HEK293 (cell line): ENCODE data around the gene PARD3.
"Not testable (repeated sequence)": the region's sequence is repeated elsewhere in the genome, so short reads cannot be mapped to it uniquely, and the experiment has no call there.

Source experiments
- CTCF ChIA-PET: fragments of 350-600 bp; formaldehyde crosslinking; extraction: SDS; loops from one replicate; lab custom pipeline; 2021; ENCODE audit warnings: antibody characterized with exemption; lab: Yijun Ruan, JAX
- POLR2A ChIA-PET: fragments of 300-600 bp; formaldehyde crosslinking; extraction: SDS; loops from one replicate; lab custom pipeline; 2020; ENCODE audit warnings: antibody characterized with exemption, inconsistent platforms; lab: Yijun Ruan, JAX
- H3K27ac ChIP-seq: fragments of 200-500 bp; sonication (Bioruptor generic); 2 replicates; pipeline ENCODE4 v1.5.1; 2014; ENCODE audit warnings: low read depth, low read length, control low read depth, inconsistent platforms; ENCODE audit errors: extremely low read depth
- H3K36me3 ChIP-seq, 2 experiments: fragments of 200-500 bp in 1 of 2; sonication (Bioruptor generic) in 1 of 2; 1 replicate in 1 of 2; 2 replicates in 1 of 2; pipeline ENCODE4 v1.5.1; 2014 to 2017; ENCODE audit warnings: inconsistent platforms in 2 of 2, low read length in 2 of 2; ENCODE audit not compliant: control insufficient read depth in 2 of 2, insufficient read depth in 1 of 2
- H3K4me1 ChIP-seq: fragments of 200-500 bp; sonication (Bioruptor generic); 2 replicates; pipeline ENCODE4 v1.5.1; 2014; ENCODE audit warnings: mild to moderate bottlenecking, low read length, inconsistent platforms; ENCODE audit not compliant: control insufficient read depth, insufficient read depth
- H3K4me3 ChIP-seq: 2 replicates; pipeline ENCODE4 v1.5.1; 2011; ENCODE audit warnings: low read depth, mild to moderate bottlenecking, control low read depth, low read length, moderate library complexity
- H3K9me3 ChIP-seq: fragments of 200-500 bp; sonication (Bioruptor generic); 2 replicates; pipeline ENCODE4 v1.5.1; 2014; ENCODE audit warnings: low read depth, low read length, inconsistent platforms; ENCODE audit not compliant: control insufficient read depth, insufficient read depth
- FEZF1 ChIP-seq: fragments of 450-650 bp; formaldehyde crosslinking; IDR thresholded peaks from 2 replicates; pipeline ENCODE4 v1.5.1; 2016; ENCODE audit warnings: missing biosample characterization, missing genetic modification characterization
- GLIS1 ChIP-seq: fragments of 450-650 bp; formaldehyde crosslinking; IDR thresholded peaks from 2 replicates; pipeline ENCODE4 v1.5.1; 2016; ENCODE audit warnings: missing biosample characterization, missing genetic modification characterization
- HOXA7 ChIP-seq: sonication (generic); formaldehyde crosslinking; IDR thresholded peaks from 2 replicates; pipeline ENCODE4 v1.8.1; 2022; ENCODE audit warnings: missing genetic modification reagents, borderline replicate concordance
- IKZF3 ChIP-seq: fragments of 450-650 bp; IDR thresholded peaks from 2 replicates; pipeline ENCODE4 v1.5.0; 2018; ENCODE audit warnings: missing biosample characterization, mild to moderate bottlenecking, missing genetic modification characterization, moderate library complexity
- PRDM1 ChIP-seq: fragments of 450-650 bp; formaldehyde crosslinking; IDR thresholded peaks from 2 replicates; pipeline ENCODE4; 2016; ENCODE audit warnings: missing biosample characterization, missing genetic modification characterization
- ZBTB21 ChIP-seq: fragments of 450-650 bp; formaldehyde crosslinking; IDR thresholded peaks from 2 replicates; pipeline ENCODE4 v1.5.1; 2017; ENCODE audit warnings: missing biosample characterization, missing genetic modification characterization
- ZNF121 ChIP-seq: fragments of 450-650 bp; formaldehyde crosslinking; IDR thresholded peaks from 2 replicates; pipeline ENCODE4 v1.5.1; 2016; ENCODE audit warnings: missing biosample characterization, missing genetic modification characterization
- ZNF335 ChIP-seq: fragments of 450-650 bp; formaldehyde crosslinking; conservative IDR thresholded peaks from 2 replicates; pipeline ENCODE4 v1.5.1; 2016; ENCODE audit warnings: missing biosample characterization, missing genetic modification characterization
- ZNF521 ChIP-seq: fragments of 450-650 bp; formaldehyde crosslinking; IDR thresholded peaks from 2 replicates; pipeline ENCODE4 v1.5.1; 2017; ENCODE audit warnings: missing biosample characterization, mild to moderate bottlenecking, missing genetic modification characterization
- ZNF585B ChIP-seq: fragments of 450-650 bp; formaldehyde crosslinking; IDR thresholded peaks from 2 replicates; pipeline ENCODE4 v1.5.1; 2016; ENCODE audit warnings: missing biosample characterization, missing genetic modification characterization
- ZNF600 ChIP-seq: fragments of 450-650 bp; formaldehyde crosslinking; IDR thresholded peaks from 2 replicates; pipeline ENCODE4 v1.5.1; 2016; ENCODE audit warnings: missing biosample characterization, missing genetic modification characterization
- ZNF629 ChIP-seq: fragments of 450-650 bp; formaldehyde crosslinking; IDR thresholded peaks from 2 replicates; pipeline ENCODE4 v1.5.1; 2017; ENCODE audit warnings: missing biosample characterization, missing genetic modification characterization
- ZSCAN16 ChIP-seq: fragments of 450-650 bp; formaldehyde crosslinking; IDR thresholded peaks from 2 replicates; pipeline ENCODE4 v1.5.1; 2016; ENCODE audit warnings: missing biosample characterization, missing genetic modification characterization
- ZSCAN30 ChIP-seq: fragments of 450-650 bp; IDR thresholded peaks from 2 replicates; pipeline ENCODE4 v1.5.1; 2018; ENCODE audit warnings: missing biosample characterization, mild to moderate bottlenecking, missing genetic modification characterization, moderate library complexity
- TF ChIP-seq, protein P1 (sequence below): fragments of 450-650 bp; formaldehyde crosslinking; IDR thresholded peaks from 2 replicates; pipeline ENCODE4 v1.5.1; 2016; ENCODE audit warnings: missing biosample characterization, missing genetic modification characterization
- TF ChIP-seq, protein P2 (sequence below): fragments of 450-650 bp; formaldehyde crosslinking; IDR thresholded peaks from 2 replicates; pipeline ENCODE4 v1.5.1; 2017; ENCODE audit warnings: missing biosample characterization, missing genetic modification characterization
- TF ChIP-seq, protein P3 (sequence below): fragments of 450-650 bp; formaldehyde crosslinking; IDR thresholded peaks from 2 replicates; pipeline ENCODE4 v1.5.1; 2016; ENCODE audit warnings: missing biosample characterization, missing genetic modification characterization

Gene PARD3

DNA sequence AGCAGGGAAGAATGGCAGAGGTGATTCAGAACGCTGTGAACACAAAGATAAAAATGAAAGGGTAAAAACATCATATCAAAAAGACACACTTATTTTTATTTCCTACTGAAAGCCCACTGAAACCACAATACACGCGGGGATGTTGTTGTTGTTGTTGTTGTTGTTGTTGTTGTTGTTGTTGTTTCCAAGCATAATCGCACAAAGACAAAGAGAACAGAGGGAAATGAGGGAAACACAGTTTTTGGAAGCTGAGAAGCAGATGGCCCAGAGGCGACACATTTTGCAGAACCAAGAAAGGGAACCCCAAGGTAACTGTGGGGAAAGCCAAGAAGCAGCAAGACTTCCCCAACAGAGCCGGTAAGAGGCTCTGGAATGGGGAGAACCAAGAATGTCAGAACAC is 113.9 kb downstream of the PARD3 start:
- POLR2A ChIA-PET = no interaction called here
- H3K9me3 ChIP-seq = no peaks in the 10 kb centered on the region
- TF ChIP-seq PRDM1 (tag by site-specific recombination) = peak; percentile 47
- no peak for TF ChIP-seq ZNF521
- no peaks in the 10 kb centered on the region for H3K36me3 ChIP-seq
- H3K4me1 ChIP-seq = peaks cover 22% of the 10 kb centered on the region
- H3K27ac ChIP-seq = no peak overlapping the region
- no peak overlapping the region for H3K4me3 ChIP-seq
- CTCF ChIA-PET = no interaction called here

DNA sequence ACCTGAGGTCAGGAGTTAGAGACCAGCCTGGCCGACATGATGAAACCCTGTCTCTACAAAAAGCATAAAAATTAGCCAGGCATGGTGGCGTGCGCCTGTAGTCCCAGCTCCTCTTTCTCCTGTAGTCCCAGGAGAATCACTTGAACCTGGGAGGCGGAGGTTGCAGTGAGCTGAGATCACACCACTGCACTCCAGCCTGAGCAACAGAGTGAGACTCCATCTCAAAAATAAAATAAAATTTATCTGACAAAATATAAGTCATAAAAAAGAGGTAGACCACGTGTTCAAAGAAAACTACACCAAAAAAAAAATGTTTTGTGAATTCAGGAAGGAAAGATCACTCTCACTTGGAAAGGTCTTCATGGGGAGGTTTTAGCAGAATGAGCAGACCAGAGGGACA is 114.3 kb downstream of the PARD3 start:
- CTCF ChIA-PET, POLR2A ChIA-PET: not testable (repeated sequence)
- TF ChIP-seq ZNF600 (tag by site-specific recombination) (peak; percentile 62; the same call in 1 of the 2 replicates), ZNF121 (tag by site-specific recombination) (0 out of 2 replicates have a peak, but pooled peaks have one; percentile 12)
- TF ChIP-seq, protein P1, sequence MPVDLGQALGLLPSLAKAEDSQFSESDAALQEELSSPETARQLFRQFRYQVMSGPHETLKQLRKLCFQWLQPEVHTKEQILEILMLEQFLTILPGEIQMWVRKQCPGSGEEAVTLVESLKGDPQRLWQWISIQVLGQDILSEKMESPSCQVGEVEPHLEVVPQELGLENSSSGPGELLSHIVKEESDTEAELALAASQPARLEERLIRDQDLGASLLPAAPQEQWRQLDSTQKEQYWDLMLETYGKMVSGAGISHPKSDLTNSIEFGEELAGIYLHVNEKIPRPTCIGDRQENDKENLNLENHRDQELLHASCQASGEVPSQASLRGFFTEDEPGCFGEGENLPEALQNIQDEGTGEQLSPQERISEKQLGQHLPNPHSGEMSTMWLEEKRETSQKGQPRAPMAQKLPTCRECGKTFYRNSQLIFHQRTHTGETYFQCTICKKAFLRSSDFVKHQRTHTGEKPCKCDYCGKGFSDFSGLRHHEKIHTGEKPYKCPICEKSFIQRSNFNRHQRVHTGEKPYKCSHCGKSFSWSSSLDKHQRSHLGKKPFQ (tag by site-specific recombination) = peak; percentile 73; the same call in 1 of the 2 replicates

DNA sequence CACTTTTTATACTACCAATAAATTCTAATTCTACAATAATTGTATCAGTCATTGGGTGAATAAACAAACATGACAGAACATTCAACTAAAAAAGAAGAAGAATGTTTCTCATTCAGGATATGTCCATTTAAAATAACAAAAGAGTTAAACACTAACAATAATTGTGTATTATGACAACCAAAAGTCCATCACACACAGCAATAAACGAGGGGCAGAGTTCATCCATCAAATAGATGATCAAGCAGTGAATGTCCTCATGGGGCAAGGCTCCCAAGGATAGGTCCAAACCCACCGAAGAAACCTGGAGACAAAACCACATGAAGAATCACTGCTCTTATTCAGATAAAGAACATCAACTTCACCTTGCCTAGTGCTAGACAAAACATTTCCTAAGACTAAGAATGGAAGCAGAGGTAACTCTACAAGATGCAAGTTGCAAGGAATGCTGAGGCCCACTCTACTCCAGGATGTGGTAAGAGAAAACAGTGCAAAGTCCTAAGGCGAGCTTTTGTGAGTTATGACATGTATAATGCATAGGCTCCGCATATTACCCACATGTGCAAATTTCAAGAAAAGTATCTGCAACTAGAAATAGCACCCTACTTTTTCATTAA is 115.1 kb downstream of the PARD3 start:
- Histone ChIP-seq H3K36me3 (peaks cover 0 to 4% of the 10 kb centered on the region in 2 experiments; a peak in 2 of 3 replicates), H3K4me1 (peaks cover 21% of the 10 kb centered on the region), H3K9me3 (no peaks in the 10 kb centered on the region), H3K4me3 (no peak overlapping the region), H3K27ac (no peak overlapping the region)
- TF ChIP-seq, protein P2, sequence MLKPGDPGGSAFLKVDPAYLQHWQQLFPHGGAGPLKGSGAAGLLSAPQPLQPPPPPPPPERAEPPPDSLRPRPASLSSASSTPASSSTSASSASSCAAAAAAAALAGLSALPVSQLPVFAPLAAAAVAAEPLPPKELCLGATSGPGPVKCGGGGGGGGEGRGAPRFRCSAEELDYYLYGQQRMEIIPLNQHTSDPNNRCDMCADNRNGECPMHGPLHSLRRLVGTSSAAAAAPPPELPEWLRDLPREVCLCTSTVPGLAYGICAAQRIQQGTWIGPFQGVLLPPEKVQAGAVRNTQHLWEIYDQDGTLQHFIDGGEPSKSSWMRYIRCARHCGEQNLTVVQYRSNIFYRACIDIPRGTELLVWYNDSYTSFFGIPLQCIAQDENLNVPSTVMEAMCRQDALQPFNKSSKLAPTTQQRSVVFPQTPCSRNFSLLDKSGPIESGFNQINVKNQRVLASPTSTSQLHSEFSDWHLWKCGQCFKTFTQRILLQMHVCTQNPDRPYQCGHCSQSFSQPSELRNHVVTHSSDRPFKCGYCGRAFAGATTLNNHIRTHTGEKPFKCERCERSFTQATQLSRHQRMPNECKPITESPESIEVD (tag by site-specific recombination) = peak; percentile 53
- TF ChIP-seq HOXA7 (CRISPR knock-in tag) (no peak), ZSCAN30 (tag by site-specific recombination) (no peak), ZNF600 (tag by site-specific recombination) (peak; percentile 47; the same call in 1 of the 2 replicates), ZNF335 (tag by site-specific recombination) (no peak), ZNF585B (tag by site-specific recombination) (no peak)
- ChIA-PET CTCF (interaction anchor here (0.5 kb wide), 1 partner anchor 168 kb away, joined by 4 read pairs; no protein-coding TSS in a partner anchor), POLR2A (no interaction called here)

More for the DNA sequence above, 114.3 kb downstream of the PARD3 start:
- H3K36me3 ChIP-seq, H3K4me3 ChIP-seq, H3K27ac ChIP-seq, H3K9me3 ChIP-seq: not testable (repeated sequence)
- H3K4me1 ChIP-seq = peaks cover 22% of the 10 kb centered on the region

DNA sequence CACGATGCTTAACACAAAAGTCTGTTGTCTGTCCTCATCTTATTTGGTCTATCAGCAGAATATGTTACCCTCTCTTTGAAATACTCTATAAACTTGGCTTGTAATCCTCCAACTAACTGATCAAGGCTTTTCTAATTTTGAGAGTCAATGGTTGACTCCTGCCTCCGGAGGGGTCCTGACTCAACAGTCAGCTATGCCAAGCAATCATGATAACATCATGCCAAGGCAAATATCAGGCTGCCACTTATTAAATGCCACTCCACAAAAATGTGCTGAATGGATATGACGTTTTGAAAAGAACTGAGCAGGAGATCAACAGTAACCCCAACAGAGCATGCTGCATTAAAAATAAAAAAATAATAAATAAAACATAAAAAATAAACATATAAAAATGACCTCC is 116.1 kb downstream of the PARD3 start:
- TF ChIP-seq ZBTB21 (tag by site-specific recombination) (0 out of 2 replicates have a peak, but pooled peaks have one; percentile 30), FEZF1 (tag by site-specific recombination) (0 out of 2 replicates have a peak, but pooled peaks have one; percentile 27), GLIS1 (tag by site-specific recombination) (0 out of 2 replicates have a peak, but pooled peaks have one; percentile 16), ZSCAN16 (tag by site-specific recombination) (no peak), IKZF3 (no peak), ZNF629 (tag by site-specific recombination) (peak; percentile 71)
- TF ChIP-seq, protein P3, sequence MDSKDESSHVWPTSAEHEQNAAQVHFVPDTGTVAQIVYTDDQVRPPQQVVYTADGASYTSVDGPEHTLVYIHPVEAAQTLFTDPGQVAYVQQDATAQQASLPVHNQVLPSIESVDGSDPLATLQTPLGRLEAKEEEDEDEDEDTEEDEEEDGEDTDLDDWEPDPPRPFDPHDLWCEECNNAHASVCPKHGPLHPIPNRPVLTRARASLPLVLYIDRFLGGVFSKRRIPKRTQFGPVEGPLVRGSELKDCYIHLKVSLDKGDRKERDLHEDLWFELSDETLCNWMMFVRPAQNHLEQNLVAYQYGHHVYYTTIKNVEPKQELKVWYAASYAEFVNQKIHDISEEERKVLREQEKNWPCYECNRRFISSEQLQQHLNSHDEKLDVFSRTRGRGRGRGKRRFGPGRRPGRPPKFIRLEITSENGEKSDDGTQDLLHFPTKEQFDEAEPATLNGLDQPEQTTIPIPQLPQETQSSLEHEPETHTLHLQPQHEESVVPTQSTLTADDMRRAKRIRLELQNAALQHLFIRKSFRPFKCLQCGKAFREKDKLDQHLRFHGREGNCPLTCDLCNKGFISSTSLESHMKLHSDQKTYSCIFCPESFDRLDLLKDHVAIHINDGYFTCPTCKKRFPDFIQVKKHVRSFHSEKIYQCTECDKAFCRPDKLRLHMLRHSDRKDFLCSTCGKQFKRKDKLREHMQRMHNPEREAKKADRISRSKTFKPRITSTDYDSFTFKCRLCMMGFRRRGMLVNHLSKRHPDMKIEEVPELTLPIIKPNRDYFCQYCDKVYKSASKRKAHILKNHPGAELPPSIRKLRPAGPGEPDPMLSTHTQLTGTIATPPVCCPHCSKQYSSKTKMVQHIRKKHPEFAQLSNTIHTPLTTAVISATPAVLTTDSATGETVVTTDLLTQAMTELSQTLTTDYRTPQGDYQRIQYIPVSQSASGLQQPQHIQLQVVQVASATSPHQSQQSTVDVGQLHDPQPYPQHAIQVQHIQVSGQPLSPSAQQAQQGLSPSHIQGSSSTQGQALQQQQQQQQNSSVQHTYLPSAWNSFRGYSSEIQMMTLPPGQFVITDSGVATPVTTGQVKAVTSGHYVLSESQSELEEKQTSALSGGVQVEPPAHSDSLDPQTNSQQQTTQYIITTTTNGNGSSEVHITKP (tag by site-specific recombination) = peak; percentile 37; the same call in 1 of the 2 replicates
- POLR2A ChIA-PET = no interaction called here
- H3K4me1 ChIP-seq = peaks cover 17% of the 10 kb centered on the region
- CTCF ChIA-PET = interaction anchor here (0.6 kb wide), 1 partner anchor 202 kb away, joined by 3 read pairs; no protein-coding TSS in a partner anchor
- H3K4me3 ChIP-seq = no peak overlapping the region
- no peak overlapping the region for H3K27ac ChIP-seq
- peaks cover 0 to 4% of the 10 kb centered on the region in 2 experiments; a peak in 2 of 3 replicates for H3K36me3 ChIP-seq
- no peaks in the 10 kb centered on the region for H3K9me3 ChIP-seq
